HEK293 (cell line): ENCODE results near the gene ITGB4.

Experiments used
- GLI2 ChIP-seq: fragments of 450-650 bp; formaldehyde crosslinking; IDR thresholded peaks from 2 replicates; pipeline ENCODE4; 2017; ENCODE audit warnings: missing biosample characterization, missing genetic modification characterization, low read depth, borderline replicate concordance
- HOXA7 ChIP-seq: sonication (generic); formaldehyde crosslinking; IDR thresholded peaks from 2 replicates; pipeline ENCODE4 v1.8.1; 2022; ENCODE audit warnings: missing genetic modification reagents, borderline replicate concordance
- TCF7L2 ChIP-seq: IDR thresholded peaks from 2 replicates; pipeline ENCODE4 v1.6.1; 2011; ENCODE audit warnings: low read depth, mild to moderate bottlenecking, inconsistent platforms, low read length, moderate library complexity, borderline replicate concordance
- ZNF140 ChIP-seq: fragments of 450-650 bp; formaldehyde crosslinking; IDR thresholded peaks from 2 replicates; pipeline ENCODE4 v1.5.1; 2016; ENCODE audit warnings: missing biosample characterization, missing genetic modification characterization
- ZNF530 ChIP-seq: fragments of 450-650 bp; formaldehyde crosslinking; IDR thresholded peaks from 2 replicates; pipeline ENCODE4 v1.5.1; 2016; ENCODE audit warnings: low read depth, missing biosample characterization, missing genetic modification characterization
- ZNF792 ChIP-seq: fragments of 450-650 bp; formaldehyde crosslinking; IDR thresholded peaks from 2 replicates; pipeline ENCODE4 v1.5.1; 2016; ENCODE audit warnings: missing biosample characterization, missing genetic modification characterization
- ZNF830 ChIP-seq: fragments of 450-650 bp; IDR thresholded peaks from 2 replicates; pipeline ENCODE4 v1.5.0; 2018; ENCODE audit warnings: missing biosample characterization, missing genetic modification characterization, low read depth, mild to moderate bottlenecking, moderate library complexity
- TF ChIP-seq, protein P1 (sequence below): fragments of 450-650 bp; formaldehyde crosslinking; IDR thresholded peaks from 2 replicates; pipeline ENCODE4 v1.5.1; 2016; ENCODE audit warnings: missing biosample characterization, missing genetic modification characterization
- TF ChIP-seq, protein P2 (sequence below): fragments of 450-650 bp; formaldehyde crosslinking; IDR thresholded peaks from 2 replicates; pipeline ENCODE4 v1.5.1; 2016; ENCODE audit warnings: missing biosample characterization, missing genetic modification characterization

DNA sequence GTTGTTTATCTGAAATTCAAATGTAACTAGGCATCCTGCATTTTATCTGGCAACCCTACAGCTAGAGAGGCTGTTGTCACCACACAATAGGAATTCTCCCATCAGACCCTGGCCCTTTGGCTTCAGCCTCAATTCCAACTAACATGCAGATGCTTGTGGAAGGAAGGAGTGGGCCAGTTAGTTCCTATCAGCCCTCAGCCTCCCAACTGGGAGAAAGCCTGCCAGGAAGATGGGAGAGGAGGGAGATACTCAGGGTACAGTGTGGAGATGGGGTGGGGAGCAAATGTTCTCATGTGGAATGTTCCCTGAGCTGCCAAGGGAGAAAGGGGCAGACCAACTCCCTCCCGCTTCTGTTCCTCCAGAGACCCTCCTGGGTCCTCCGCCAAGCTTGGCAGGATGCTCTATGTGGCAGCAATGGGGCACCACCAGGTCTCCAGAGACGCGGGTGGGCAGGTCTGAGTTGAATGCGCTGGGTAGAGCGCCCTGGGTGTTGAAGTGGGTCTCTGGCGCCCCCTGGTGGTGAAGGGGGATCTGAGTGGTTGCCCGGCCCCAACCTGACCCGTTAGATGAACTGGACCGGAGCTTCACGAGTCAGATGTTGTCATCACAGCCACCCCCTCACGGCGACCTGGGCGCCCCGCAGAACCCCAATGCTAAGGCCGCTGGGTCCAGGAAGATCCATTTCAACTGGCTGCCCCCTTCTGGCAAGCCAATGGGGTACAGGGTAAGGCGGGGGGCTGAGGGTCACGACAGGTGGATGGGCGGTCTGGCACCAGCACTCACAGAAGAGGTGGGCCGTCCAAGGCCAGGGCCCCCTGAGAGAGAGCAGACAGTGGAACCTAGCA lies 28.5 kb downstream of the ITGB4 start:
- TF ChIP-seq, protein P1, sequence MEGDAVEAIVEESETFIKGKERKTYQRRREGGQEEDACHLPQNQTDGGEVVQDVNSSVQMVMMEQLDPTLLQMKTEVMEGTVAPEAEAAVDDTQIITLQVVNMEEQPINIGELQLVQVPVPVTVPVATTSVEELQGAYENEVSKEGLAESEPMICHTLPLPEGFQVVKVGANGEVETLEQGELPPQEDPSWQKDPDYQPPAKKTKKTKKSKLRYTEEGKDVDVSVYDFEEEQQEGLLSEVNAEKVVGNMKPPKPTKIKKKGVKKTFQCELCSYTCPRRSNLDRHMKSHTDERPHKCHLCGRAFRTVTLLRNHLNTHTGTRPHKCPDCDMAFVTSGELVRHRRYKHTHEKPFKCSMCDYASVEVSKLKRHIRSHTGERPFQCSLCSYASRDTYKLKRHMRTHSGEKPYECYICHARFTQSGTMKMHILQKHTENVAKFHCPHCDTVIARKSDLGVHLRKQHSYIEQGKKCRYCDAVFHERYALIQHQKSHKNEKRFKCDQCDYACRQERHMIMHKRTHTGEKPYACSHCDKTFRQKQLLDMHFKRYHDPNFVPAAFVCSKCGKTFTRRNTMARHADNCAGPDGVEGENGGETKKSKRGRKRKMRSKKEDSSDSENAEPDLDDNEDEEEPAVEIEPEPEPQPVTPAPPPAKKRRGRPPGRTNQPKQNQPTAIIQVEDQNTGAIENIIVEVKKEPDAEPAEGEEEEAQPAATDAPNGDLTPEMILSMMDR (tag by site-specific recombination) = peak; percentile 97
- TF ChIP-seq GLI2 (tag by site-specific recombination) (no peak), TCF7L2 (no peak), ZNF530 (tag by site-specific recombination) (no peak), HOXA7 (CRISPR knock-in tag) (no peak), ZNF140 (tag by site-specific recombination) (no peak), ZNF792 (no peak), ZNF830 (tag by site-specific recombination) (no peak)
- TF ChIP-seq, protein P2, sequence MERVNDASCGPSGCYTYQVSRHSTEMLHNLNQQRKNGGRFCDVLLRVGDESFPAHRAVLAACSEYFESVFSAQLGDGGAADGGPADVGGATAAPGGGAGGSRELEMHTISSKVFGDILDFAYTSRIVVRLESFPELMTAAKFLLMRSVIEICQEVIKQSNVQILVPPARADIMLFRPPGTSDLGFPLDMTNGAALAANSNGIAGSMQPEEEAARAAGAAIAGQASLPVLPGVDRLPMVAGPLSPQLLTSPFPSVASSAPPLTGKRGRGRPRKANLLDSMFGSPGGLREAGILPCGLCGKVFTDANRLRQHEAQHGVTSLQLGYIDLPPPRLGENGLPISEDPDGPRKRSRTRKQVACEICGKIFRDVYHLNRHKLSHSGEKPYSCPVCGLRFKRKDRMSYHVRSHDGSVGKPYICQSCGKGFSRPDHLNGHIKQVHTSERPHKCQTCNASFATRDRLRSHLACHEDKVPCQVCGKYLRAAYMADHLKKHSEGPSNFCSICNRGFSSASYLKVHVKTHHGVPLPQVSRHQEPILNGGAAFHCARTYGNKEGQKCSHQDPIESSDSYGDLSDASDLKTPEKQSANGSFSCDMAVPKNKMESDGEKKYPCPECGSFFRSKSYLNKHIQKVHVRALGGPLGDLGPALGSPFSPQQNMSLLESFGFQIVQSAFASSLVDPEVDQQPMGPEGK = no peak; the same call in 1 of the 2 replicates
